Measurements from ENCODE around the gene SLC51B. TPM values are rescaled to one million over a fixed set of nuclear protein-coding genes. Genes with fewer than 3 reads are reported as not detected.
"Not testable (repeated sequence)": the region's sequence is repeated elsewhere in the genome, so short reads cannot be mapped to it uniquely, and the experiment has no call there.

Gene SLC51B
- polyA plus RNA-seq, 1 donor = 8.3 TPM

DNA sequence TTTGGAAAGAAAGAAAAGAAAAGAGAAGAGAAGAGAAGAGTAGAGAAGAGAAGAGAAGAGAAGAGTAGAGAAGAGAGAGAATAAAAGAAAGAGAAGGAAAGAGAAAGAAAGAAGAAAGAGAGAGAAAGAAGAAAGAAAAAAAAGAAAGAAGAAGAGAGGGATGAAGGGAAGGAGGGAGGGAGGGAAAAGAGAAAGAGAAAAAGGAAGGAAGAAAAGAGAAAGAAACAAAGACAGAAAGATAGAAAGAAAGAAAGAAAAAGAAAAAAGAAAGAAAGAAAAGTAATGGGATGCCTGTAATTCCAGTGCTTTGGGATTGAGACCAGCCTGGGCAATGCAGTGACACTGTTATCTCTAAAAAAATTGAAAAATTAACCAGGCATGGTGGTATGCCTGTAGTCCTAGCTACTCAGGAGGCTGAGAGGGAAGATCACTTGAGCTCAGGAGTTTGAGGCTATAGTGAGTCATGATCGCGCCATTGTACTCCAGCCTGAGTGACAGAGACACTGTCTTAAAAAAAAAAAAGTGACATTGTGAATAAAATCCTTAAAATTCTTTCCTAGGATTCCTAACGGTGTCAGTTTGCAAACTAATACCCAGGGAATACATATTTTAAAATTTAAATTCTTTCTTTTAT lies 20.9 kb downstream of the SLC51B start:
- DNase-seq = no peak

DNA sequence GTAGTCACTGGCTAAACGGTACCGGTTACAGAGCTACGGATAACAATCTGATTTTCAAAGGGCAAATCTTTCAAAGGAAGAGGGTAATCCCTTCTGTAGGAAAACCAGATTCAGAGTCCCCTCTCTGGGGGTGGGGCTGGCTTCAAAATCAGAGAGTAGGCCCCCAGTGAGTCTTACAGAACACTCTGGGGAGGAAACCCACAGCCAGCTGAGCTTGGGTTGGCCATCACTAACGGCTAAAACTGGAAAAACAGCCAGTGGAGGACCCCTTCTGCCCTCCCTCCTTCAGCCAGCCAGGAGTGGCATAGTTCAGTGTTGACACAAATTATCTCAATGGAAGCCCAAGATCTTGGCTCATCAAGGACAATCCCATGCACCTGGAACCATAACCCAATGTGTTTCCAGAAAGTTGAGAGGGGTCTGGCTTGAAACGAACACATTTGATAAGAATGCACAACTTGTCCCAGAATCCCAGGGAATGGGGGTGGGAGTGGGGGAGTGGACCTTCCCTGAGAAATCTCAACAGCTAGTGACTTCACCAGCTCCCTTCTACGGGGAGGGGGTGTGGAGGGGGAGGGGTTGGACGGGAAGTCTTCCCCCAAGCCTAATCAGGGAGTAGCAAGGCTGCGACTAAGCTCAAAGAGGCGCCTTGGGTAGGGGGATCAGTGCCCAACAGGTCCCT lies 21.6 kb downstream of the SLC51B start:
- DNase-seq = no peak

DNA sequence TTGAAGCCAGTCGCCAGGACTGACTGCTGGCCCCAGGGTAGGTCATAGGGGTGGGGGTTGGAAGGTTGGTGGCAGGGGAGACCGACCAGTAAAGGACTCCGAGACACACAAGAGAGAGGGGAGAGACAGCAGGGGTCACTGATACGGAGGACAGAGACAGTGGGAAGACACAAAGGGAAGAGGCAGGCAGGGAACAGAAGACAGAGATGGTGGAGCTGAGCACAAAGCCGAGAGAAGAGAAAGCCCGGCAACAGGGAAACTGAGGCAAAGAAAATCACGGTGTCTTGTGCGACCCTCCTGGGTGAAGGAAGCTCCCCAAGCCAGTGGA lies 22.1 kb downstream of the SLC51B start:
- no peak for DNase-seq

DNA sequence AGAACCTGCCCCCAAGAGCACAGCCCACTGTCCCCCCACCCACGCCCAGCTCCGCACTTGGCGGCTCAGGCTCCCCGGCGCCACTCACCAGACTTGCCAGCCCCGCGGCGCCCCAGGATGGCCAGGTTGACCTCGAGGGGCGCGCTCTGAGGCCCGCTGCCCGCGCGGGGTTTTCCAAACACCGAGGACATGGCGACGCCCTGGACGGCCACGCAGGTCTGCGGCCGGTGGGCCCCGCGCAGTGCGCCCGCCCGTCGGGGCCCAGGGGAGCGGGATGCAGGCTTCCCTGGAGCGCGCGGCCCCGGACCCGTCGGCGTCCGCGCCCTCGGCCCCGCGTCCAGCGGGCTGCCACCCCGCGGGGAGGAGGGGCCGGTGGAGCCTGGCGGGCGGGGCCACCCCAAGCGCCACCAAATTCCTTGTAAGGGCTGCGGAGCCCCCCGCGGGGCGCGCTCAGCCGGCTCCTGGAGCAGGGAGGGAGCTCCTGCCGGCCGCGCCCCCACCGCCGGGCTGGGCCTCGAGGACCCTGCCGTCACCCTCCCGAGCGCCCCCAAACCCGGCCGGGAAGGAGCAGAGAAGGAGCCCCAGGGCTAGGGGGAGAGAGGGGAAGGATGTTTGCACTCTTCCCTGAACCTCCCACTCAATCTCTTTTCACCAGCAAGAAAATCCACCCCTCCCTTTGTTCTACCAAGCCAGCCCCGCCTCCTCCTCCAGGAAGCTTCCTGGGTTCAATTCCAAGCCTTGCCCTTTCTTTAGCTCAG lies 22.6 kb downstream of the SLC51B start, which contains the start of gene RASL12:
RASL12 (minus strand) TSS at position 347 of the 758 bp plus-strand sequence; CDS start at position 191, 156 bp downstream.
- no peak for DNase-seq

DNA sequence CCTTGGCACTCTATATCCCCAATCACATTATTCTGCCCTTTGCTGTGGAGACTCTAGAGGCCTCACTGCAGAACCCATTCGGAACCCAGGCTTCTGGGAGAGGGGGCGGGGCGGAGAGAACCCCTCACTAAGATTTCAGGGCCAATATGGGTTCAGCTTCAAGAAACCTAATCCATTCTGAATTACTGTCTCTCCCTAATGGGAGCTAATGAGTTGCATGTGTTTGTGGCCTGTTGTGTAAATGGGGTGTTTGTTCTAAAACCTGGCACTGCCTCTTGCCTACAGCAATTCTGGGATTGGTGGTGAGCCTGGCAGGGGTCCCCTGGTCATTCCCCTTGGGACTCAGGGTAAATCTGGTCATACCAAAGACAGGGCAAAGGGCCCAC lies 23.2 kb downstream of the SLC51B start:
- no peak for DNase-seq

DNA sequence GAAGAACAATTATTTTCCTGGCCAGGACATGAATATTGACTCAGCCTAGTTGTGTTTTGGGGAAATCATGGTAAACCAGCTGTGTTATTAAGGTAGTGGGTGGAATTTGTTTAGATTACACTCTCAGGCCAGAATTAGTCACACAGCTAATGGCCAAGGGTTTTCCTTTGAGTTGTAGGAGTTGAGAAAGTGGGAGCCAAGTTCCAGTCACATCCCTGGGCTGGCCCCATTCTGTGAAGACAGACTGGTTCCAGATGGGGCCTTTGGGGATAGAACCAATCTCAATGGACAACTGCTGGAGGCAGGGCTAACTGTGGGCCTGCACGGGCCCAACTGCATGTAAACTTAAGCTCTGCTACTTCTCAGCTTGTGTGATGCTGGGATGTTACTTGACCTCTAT lies 24.0 kb downstream of the SLC51B start:
- DNase-seq = no peak

DNA sequence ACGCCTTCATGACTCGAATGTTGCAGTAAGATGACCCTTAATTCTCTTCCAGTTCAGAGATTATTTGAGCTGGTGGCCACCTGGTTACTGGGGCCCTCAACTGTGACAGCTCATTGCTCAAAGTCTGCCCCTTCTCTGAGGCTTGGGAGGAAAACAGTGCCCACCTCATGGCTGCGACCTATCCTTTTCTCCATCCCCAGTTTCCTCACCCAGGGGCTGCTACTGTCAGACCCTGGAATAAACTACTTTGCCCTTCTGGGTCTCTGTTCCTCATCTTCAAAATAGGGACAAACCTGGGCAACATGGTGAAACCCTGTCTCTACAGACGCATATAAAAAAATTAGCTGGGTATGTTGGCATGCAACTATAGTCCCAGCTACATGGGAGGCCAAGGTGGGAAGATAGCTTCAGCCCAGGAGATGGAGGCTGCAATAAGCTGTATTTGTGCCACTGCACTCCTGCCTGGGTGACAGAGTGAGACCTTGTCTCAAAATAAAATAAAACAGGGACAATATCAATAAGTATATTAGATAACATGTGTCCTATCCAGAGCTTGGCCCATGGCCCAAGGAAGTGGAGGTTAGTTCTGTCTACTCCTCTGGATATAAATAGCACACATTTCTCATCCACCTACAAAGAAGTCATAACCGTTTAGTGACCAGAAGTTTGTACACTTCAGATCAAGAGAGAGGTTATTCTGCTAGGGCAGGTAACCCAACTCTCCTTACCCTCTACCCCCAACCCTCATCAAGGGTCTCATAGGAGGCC lies 24.8 kb downstream of the SLC51B start:
- DNase-seq = no peak

DNA sequence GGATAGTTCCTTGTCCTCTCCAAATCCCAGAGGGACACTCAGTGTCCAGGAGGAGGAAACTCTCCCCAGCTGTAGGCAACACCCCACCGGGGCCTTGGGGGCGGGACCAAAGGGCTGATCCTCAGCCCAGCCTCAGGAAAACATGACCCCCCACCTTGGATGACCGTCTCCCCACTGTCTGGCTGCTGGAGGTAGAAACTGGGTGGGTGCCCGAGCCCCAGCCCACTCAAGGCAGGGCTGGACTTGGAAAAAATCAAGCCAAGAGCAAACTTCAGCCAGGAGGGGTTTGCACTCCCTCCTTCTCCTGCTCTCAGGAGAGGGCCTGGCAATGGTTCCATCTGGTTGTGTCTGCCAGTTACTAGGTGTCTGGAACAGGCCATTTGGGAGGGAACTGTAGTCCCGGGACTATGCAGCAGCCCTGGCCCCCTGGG lies 26.2 kb downstream of the SLC51B start:
- no peak for DNase-seq

DNA sequence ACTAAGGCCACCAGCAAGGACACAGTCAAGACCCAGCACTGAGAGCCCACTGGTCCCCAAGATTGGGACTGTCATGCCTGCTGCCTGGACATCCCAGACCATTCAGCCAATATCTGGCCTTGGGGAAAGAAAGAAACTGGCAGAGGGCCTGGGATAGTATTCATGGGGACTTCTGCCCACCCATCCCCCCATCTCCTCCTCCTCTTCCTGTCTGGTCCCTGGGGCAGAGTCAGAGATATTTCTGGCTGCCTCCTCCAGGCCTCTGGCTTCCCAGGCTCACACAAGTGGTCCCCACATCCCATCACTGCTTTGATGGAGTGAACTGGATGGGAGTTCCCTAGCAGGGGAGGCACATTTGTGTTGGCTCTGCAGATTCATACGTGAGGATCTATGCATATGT lies 26.8 kb downstream of the SLC51B start:
- no peak for DNase-seq

DNA sequence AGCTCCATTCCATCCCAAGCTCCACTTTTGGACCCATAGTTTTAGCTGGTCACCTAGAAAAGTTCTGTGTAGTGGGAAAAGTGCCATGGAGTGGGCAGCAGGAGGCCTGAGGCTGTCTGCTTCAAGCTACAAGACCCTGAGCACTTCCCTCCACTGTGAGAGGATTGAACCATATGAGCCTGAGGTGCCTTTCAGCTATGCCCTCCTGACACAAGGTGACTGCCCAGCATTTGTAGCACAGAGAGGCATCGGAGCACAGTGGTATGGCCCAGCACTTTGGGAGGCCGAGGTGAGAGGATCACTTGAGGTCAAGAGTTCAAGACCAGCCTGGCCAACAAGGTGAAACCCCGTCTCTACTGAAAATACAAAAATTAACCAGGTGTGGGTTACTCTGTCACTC lies 27.4 kb downstream of the SLC51B start:
- no peak for DNase-seq

DNA sequence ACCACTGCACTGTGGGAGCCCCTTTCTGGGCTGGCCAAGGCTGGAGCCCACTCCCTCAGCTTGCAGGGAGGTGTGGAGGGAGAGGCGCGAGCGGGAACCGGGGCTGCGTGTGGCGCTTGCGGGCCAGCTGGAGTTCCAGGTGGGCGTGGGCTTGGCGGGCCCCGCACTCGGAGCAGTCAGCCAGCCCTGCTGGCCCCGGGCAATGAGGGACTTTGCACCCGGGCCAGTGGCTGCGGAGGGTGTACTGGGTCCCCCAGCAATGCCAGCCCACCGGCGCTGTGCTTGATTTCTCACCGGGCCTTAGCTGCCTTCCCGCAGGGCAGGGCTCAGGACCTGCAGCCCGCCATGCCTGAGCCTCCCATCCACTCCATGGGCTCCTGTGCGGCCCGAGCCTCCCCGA lies 29.8 kb downstream of the SLC51B start:
- not testable (repeated sequence) for DNase-seq

DNA sequence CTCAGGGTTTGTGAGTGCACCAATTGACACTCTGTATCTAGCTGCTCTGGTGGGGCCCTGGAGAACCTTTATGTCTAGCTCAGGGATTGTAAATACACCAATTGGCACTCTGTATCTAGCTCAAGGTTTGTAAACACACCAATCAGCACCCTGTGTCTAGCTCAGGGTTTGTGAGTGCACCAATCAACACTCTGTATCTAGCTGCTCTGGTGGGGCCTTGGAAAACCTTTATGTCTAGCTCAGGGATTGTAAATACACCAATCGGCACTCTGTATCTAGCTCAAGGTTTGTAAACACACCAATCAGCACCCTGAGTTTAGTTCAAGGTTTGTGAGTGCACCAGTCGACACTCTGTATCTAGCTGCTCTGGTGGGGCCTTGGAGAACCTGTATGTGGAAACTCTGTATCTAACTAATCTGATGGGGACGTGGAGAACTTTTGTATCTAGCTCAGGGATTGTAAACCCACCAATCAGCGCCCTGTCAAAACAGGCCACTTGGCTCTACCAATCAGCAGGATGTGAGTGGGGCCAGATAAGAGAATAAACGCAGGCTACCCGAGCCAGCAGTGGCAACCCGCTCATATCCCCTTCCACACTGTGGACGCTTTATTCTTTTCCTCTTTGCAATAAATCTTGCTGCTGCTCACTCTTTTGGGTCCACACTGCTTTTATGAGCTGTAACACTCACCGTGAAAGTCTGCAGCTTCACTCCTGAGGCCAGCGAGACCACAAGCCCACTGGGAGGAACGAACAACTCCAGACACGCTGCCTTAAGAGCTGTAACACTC lies 30.6 kb downstream of the SLC51B start:
- not testable (repeated sequence) for DNase-seq

DNA sequence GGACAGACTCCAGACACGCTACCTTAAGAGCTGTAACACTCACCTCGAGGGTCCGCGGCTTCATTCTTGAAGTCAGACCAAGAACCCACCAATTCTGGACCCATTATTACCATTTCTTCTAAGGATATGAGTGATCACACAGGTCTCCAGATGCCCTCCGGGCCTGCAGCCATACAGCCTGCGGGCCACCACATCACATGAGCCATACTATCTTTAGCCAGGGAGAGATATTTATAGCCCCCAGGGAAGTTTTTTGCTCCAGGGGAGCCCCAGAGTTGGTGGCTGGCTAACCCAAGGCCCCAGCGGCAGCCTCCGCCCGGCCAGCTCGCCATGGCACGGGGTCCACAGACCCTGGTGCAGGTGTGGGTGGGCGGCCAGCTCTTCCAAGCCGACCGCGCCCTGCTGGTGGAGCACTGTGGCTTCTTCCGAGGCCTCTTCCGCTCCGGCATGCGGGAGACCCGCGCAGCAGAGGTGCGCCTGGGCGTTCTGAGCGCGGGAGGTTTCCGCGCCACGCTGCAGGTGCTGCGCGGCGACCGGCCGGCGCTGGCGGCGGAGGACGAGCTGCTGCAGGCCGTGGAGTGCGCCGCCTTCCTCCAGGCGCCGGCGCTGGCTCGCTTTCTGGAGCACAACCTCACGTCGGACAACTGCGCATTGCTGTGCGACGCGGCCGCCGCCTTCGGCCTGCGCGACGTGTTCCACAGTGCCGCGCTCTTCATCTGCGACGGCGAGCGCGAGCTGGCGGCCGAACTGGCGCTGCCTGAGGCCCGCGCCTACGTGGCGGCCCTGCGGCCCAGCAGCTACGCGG lies 31.5 kb downstream of the SLC51B start, which contains the start of gene KBTBD13:
KBTBD13 (plus strand) TSS at position 261 of the 805 bp plus-strand sequence; CDS start at position 331, 70 bp downstream.
- no peak for DNase-seq

DNA sequence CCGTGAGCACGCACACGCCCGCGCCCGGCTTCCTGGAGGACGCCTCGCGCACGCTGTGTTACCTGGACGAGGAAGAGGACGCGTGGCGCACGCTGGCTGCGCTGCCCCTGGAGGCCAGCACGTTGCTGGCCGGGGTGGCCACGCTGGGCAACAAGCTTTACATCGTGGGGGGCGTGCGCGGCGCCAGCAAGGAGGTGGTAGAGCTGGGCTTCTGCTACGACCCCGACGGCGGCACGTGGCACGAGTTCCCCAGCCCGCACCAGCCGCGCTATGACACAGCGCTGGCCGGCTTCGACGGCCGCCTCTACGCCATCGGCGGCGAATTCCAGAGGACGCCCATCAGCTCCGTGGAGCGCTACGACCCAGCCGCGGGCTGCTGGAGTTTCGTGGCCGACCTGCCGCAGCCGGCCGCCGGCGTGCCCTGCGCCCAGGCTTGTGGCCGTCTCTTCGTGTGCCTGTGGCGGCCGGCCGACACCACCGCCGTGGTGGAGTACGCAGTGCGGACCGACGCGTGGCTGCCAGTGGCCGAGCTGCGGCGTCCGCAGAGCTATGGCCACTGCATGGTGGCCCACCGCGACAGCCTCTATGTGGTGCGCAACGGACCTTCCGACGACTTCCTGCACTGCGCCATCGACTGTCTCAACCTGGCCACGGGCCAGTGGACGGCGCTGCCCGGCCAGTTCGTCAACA lies 32.2 kb downstream of the SLC51B start:
- DNase-seq = no peak

DNA sequence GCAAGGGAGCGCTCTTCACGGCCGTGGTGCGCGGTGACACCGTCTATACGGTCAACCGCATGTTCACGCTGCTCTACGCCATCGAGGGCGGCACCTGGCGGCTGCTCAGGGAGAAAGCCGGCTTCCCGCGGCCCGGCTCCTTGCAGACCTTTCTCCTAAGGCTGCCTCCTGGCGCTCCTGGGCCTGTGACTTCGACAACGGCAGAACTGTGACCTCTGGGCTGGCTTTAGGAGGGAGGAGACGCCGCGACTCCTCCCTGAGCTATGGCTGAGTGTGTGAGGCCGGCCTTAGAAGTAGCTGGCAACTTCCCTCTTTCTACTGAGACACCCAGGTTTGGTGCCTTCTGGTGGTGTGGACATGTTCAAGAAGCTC lies 32.8 kb downstream of the SLC51B start:
- DNase-seq = peak; percentile 60

DNA sequence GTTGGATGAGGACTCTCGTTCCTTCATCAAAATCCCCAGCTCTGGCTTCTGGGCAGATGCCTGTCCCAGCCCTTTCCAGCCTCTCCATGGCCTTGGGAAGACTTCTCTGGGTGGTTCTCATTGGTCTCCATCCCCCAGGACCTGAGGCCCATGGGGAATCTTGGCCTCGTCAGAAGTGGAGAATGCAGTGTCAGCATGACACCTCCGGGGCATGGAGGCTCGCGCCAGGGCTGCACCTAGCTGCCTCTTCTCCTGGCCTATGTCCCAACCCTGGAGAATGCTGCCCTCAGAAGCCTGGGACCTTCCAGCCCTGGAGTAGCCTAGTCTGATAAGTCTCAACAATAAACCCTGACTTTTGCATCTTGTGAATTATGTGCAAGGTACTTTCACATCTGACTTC lies 34.4 kb downstream of the SLC51B start:
- DNase-seq = no peak

DNA sequence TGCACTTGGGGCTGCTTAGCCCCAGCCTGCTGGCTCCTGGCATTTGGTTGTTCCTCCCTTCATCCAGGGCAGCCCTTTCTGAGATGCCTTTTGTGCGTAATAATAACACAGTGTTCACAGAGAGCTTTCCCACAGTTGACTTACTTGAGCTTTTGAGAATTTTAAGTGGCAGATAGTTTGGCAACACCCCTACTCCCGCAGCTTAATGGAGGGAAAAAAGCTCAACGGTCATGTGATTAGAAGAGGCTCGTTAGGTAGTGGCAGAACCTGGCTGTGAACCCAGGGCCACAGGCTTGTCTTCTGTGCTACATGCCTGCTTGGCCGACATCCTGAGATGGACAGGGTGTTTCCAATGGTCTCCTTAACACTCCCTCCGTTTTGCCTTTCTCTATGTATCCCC lies 36.1 kb downstream of the SLC51B start:
- no peak for DNase-seq

DNA sequence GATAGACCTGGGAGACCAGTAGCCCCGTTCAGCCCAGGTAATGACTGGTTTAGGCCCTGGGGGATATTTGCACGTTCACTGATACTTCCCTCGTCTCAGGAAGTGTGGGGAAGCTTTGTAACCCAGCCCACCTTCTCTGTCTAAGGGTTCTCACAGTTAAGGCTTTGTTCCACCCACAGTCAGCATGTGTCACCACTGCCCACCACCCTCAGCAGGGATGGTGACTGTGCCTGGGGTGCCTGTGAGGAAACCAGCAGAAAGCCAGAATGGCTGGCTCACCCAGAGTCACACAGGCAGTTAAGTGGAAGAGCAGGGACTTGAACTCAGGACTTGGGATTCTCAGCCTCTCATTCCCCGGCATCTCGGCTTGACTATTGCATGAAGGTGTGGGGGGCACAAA lies 36.6 kb downstream of the SLC51B start:
- no peak for DNase-seq

DNA sequence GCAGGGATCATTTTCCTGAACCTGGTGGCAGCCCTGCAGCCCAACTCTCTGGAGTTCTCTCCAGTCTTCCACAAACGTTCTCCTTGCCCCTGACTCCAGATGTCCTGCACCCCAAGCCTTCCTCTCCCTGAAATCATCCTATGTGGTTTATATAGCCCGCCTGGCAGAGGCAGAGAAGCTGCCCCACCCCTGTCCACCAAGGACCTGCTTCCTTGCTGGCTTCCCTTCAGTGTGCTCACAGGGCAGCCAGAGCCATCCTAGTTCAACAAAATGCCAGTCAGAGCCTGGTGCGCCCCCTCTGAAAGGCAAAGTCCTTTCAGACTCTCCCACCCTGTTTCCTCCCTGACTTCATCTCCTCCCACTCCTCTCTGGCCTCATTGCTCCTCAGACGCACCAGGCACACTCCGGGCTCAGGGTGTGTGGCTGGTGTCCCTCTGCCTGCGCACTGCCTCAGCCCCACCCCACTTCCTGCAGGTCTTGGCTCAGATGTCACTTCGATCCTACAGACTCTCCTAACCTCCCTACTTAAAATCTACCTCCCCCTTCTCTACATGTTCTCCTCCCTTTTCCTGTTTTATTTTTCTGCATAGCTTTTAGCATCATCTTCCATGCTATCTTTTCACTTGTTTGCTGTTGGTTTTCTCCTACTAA lies 37.2 kb downstream of the SLC51B start:
- DNase-seq = no peak

DNA sequence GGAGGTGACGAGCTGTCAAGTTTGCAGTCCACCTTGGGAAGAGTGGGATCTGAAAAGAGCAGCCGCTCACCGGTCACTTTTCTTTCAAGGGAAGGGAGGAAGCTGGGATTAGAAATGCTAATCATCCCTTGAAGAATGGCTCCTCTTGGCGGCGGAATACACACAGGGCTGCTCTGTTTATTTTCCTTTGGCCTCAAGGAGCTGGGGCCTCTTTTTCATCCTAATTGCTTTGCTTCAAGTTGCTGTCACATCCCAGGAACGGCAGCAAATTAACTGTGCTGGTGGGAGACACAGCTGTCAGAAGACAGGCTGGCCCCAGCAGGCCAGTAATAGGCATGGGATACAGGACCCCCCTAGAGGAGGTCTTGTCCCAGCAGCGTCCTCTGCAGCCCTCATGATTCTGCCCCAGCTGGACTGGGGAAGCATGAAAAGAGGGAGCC lies 38.1 kb downstream of the SLC51B start:
- peak; percentile 70 for DNase-seq

Measured in left kidney (tissue), 2 donors.